Testis (tissue), 3 donors: ENCODE measurements around the gene NPB. TPM values are rescaled to one million over a fixed set of nuclear protein-coding genes. Genes with fewer than 3 reads are reported as not detected.

Experiments used
- DNase-seq: peaks from one replicate; pipeline ENCODE4 v3.0.0-alpha.2; 2019
- H3K27ac ChIP-seq, 2 donors: fragments of 200-600 bp; sonication (generic); one replicate each; pipeline ENCODE4 v1.5.1; 2019
- H3K27me3 ChIP-seq: fragments of 200-600 bp; sonication (generic); one replicate; pipeline ENCODE4 v1.5.1; 2019
- H3K36me3 ChIP-seq: fragments of 200-600 bp; sonication (generic); one replicate; pipeline ENCODE4 v1.5.1; 2017; ENCODE audit warnings: low read depth; ENCODE audit errors: missing control alignments
- H3K4me1 ChIP-seq: fragments of 200-600 bp; sonication (generic); one replicate; pipeline ENCODE4 v1.5.1; 2019
- H3K4me3 ChIP-seq, 2 donors: fragments of 200-600 bp; sonication (generic); one replicate each; pipeline ENCODE4 v1.5.1; 2017 to 2019
- H3K9me3 ChIP-seq: fragments of 200-600 bp; sonication (generic); one replicate; pipeline ENCODE4 v1.5.1; 2017
- POLR2A ChIP-seq: fragments of 450-650 bp; IDR thresholded peaks from one replicate; pipeline ENCODE4 v1.6.1; 2017; ENCODE audit warnings: antibody characterized with exemption, mild to moderate bottlenecking, moderate library complexity
- WGBS, 2 donors: methylation state at CpG; one replicate each; pipeline ENCODE4 v1.1.5; 2018; 5-methylcytosine and 5-hydroxymethylcytosine counted together
- intact Hi-C: fragments of 100-400 bp; cut with DNase I; formaldehyde crosslinking; loops from one replicate; pipeline ENCODE4 v1.15.1; 2023; ENCODE audit warnings: low total_unique reads
- polyA plus RNA-seq: library from polyadenylated mRNA; stranded (reverse); fragments of 350-450 nt; fragmentation: Illumina TruSeq; extraction: RNeasy Lipid Tissue Mini Kit (QIAGEN cat#74804); gene quantifications from one replicate; pipeline ENCODE4 v1.2.3, GENCODE V29; 2014; ENCODE audit warnings: low read depth, low replicate concordance; ENCODE audit not compliant: insufficient read depth
- total RNA-seq, 2 donors: library from RNA; depleted of rRNA; stranded (reverse); fragments of >200 nt; gene quantifications; one replicate each; pipeline ENCODE4 v1.2.3, GENCODE V29; 2016
- TF ChIP-seq, protein P1 (sequence below), 3 experiments: fragments of 450-650 bp in 2 of 3; fragments of 200-600 bp in 1 of 3; sonication (generic) in 1 of 3; IDR thresholded peaks; one replicate each; pipeline ENCODE4 v1.5.1; 2016 to 2019; ENCODE audit warnings: antibody characterized with exemption in 3 of 3, mild to moderate bottlenecking in 2 of 3, moderate library complexity in 1 of 3

The NPB gene
- total and polyA plus RNA-seq, 3 donors from 2014 or later, result 1.8 to 27.3 (median 22.7) TPM

DNA sequence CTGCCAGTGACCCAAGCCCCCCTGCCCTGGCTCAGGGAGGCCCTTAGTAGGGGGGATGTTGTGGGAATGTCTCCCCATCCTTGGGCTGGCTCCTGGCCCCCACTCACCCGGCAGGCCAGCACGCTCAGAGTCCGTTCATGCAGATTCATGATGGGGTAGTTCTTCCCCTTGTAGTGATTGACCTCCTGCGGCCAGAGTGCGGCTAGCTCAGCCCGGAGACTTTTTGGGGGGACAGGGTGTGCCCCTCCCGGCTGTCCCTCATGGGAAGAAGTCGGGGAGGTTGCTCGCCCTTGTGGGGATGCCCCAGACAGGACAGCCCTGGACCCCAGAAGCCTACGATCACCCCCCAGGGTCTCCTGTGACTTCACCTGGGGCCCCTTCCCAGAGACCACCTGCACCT lies 4.0 kb downstream of the NPB start:
- Histone ChIP-seq H3K27me3 (no peaks in the 10 kb centered on the region), H3K9me3 (no peaks in the 10 kb centered on the region), H3K27ac (no peak overlapping the region), H3K36me3 (no peaks in the 10 kb centered on the region), H3K4me3 (no peak overlapping the region), H3K4me1 (peaks cover 13% of the 10 kb centered on the region)
- no peak for DNase-seq
- intact Hi-C loops, result no loop called here
- TF ChIP-seq, protein P1, sequence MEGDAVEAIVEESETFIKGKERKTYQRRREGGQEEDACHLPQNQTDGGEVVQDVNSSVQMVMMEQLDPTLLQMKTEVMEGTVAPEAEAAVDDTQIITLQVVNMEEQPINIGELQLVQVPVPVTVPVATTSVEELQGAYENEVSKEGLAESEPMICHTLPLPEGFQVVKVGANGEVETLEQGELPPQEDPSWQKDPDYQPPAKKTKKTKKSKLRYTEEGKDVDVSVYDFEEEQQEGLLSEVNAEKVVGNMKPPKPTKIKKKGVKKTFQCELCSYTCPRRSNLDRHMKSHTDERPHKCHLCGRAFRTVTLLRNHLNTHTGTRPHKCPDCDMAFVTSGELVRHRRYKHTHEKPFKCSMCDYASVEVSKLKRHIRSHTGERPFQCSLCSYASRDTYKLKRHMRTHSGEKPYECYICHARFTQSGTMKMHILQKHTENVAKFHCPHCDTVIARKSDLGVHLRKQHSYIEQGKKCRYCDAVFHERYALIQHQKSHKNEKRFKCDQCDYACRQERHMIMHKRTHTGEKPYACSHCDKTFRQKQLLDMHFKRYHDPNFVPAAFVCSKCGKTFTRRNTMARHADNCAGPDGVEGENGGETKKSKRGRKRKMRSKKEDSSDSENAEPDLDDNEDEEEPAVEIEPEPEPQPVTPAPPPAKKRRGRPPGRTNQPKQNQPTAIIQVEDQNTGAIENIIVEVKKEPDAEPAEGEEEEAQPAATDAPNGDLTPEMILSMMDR (IDR thresholded peaks at IDR 0.05), result no peak
- TF ChIP-seq POLR2A, result no peak
- WGBS, 2 donors, result 94% methylated on average over 7 of the region's 10 CpGs; no CpG with 5 or more reads in 1 of the 2 donors

DNA sequence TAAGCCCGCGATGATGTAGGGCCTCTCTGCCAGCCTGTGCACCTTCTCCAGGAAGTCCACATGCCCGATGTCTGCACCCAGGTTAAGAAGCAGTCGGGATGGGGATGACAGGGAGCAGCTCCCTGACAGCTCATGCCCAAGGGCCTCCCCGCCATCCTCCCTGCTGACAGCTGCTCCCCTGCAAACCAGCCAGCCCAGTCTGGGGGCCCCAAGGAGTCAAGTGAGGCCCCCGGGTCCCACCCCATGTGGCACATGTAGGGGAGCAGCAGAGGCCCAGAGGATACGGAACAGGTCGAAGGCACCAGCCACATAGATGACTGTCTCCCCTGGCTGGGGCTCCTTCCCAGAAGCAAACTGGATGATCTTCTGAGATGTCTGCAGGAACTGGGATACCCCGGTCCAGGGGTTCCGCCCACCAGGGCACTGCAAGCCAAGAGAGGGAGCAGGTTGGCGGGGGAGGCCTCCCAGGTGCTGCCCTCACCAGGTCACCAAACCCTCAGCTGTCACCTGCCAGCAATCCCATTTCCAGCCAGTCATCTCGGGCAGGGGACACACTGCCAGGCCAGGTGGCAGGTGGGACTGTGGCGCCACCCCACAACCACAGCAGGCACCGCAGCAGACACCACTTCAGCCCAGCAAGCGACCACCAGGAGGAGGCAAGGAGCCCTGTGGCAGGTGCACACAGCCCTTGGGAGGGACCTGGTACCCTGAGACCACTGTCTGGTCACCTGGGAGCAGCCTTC lies 4.6 kb downstream of the NPB start:
- DNase-seq, result no peak
- Histone ChIP-seq H3K36me3 (no peaks in the 10 kb centered on the region), H3K9me3 (no peaks in the 10 kb centered on the region), H3K27ac (no peak overlapping the region), H3K4me1 (peaks cover 15% of the 10 kb centered on the region), H3K27me3 (no peaks in the 10 kb centered on the region), H3K4me3 (no peak overlapping the region)
- intact Hi-C loops, result no loop called here
- TF ChIP-seq, protein P1 (IDR thresholded peaks at IDR 0.05), result no peak
- TF ChIP-seq POLR2A, result no peak
- 89 to 94% methylated on average over 7 to 15 of the region's 15 CpGs for WGBS, 2 donors

DNA sequence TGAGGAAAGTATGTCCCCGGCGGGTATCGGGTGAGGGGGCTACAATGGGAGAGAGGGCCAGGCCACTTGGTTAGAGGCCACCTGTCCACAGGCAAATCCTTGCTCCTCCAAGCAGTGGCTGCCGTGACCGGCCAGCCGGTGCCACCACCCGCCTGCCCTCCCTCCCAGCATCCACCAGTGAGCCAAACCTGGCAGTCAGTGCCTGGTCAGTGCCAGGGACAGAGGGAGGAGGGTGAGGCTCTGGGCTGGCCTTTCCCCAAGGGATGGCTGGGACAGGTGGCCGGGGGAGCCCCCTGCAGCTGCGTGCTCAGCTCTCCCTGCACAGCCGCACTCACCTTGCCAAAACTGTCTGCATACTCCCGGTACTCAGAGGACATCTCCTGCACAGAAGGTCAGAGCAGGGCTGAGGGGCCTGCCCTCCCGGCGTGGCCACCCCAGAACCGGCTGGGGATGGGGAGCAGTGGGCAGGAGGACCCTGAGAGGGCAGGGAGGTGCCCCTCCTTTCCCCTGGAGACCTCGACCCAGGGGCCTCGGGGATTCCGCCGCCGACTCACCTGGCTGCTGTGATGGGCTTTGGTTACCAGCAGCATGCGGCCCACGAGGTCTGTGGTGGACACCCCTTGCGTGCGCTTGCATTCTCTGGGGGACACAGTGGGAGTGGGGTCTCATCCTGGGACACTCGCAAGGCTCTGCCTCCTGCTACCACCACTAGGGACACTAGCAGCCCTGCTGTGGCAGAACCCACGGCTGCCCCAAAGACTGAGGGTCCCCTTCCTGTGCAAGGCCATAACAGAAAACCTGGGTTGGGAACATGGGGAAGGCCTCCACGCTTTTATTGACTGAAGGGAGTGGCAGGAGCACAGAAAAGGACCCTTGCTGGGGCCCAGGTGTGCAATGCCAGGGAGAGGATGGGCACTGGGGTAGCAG lies 5.4 kb downstream of the NPB start:
- Histone ChIP-seq H3K9me3 (no peaks in the 10 kb centered on the region), H3K27me3 (no peaks in the 10 kb centered on the region), H3K27ac (no peak overlapping the region), H3K4me3 (no peak overlapping the region), H3K4me1 (peaks cover 16% of the 10 kb centered on the region), H3K36me3 (no peaks in the 10 kb centered on the region)
- DNase-seq, result no peak
- TF ChIP-seq, protein P1 (IDR thresholded peaks at IDR 0.05), result no peak
- no peak for TF ChIP-seq POLR2A
- intact Hi-C loops, result no loop called here
- WGBS, 2 donors, result 96 to 100% methylated on average over 1 to 15 of the region's 26 CpGs

GRCh38 chr17:81908793-81909192 lies 6.8 kb downstream of the NPB start:
- no peaks in the 10 kb centered on the region for H3K27me3 ChIP-seq
- 98 to 99% methylated on average over 7 to 11 of the region's 11 CpGs for WGBS, 2 donors
- no peak for DNase-seq
- intact Hi-C loops, result no loop called here
- H3K4me1 ChIP-seq, result peaks cover 11% of the 10 kb centered on the region
- H3K4me3 ChIP-seq, result no peak overlapping the region
- TF ChIP-seq, protein P1 (IDR thresholded peaks at IDR 0.05), result no peak
- no peak for TF ChIP-seq POLR2A
- no peak overlapping the region for H3K27ac ChIP-seq
- H3K9me3 ChIP-seq, result no peaks in the 10 kb centered on the region
- H3K36me3 ChIP-seq, result no peaks in the 10 kb centered on the region
